ENCODE results near the gene MAN2B1. TPM values are rescaled to one million over a fixed set of nuclear protein-coding genes. Genes with fewer than 3 reads are reported as not detected.

The MAN2B1 gene
- total RNA-seq, 1 experiment from 2014 or later, result 93.5 TPM

DNA sequence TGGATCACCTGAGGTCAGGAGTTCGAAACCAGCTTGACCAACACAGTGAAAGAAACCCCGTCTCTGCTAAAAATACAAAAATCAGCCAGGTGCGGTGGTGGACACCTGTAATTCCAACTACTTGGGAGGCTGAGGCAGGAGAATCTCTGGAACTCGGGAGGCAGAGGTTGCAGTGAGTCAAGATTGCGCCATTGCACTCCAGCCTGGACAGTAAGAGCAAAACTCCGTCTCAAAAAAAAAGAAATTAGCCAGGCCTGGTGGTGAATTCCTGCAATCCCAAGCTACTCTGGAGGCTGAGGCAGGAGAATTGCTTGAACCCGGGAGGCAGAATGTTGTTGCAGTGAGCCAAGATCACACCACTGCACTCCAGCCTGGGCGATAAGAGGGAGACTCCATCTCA lies 42.1 kb upstream of the MAN2B1 start:
- H4K20me1 ChIP-seq (ENCODE audit: control insufficient read depth, insufficient read depth, insufficient read length), result no peaks in the 10 kb centered on the region
- H3K23ac ChIP-seq (ENCODE audit: insufficient read length, low read depth, low read length), result no peak overlapping the region
- no peak overlapping the region for H4K91ac ChIP-seq (ENCODE audit: insufficient read length, low read depth, low read length)
- no peak overlapping the region for H3T11ph ChIP-seq (ENCODE audit: low read length)
- no peak for DNase-seq
- Mint-ChIP-seq H3K4me3 (no peak overlapping the region), H3K27me3 (ENCODE audit: low read depth) (no peaks in the 10 kb centered on the region), H3K36me3 (ENCODE audit: insufficient read depth in 1 of 3, low read depth in 3 of 3) (peaks cover 52 to 87% (median 78%) of the 10 kb centered on the region in 3 experiments), H3K4me1 (peaks cover 0 to 2% of the 10 kb centered on the region in 2 experiments; a peak in 2 of 4 replicates), H3K27ac (no peak overlapping the region), H3K9me3 (no peaks in the 10 kb centered on the region)
- no peak overlapping the region for H3K14ac ChIP-seq (ENCODE audit: insufficient read depth, low read length)
- H3K27ac ChIP-seq (ENCODE audit: insufficient read length, low read depth, low read length), result no peak overlapping the region
- H2BK120ac ChIP-seq (ENCODE audit: low read depth, low read length, poor library complexity, severe bottlenecking), result no peak overlapping the region
- H3K4me2 ChIP-seq (ENCODE audit: insufficient read depth, insufficient read length, low read length), result no peak overlapping the region
- no peak overlapping the region for H3K18ac ChIP-seq (ENCODE audit: insufficient read length, low read depth, low read length)
- H3K4me1 ChIP-seq (ENCODE audit: insufficient read depth, low read length), result no peaks in the 10 kb centered on the region
- no peaks in the 10 kb centered on the region for H3K79me1 ChIP-seq (ENCODE audit: insufficient read depth, low read depth, low read length, poor library complexity, severe bottlenecking)
- H3K23me2 ChIP-seq (ENCODE audit: insufficient read length, low read depth, low read length, poor library complexity, severe bottlenecking), result no peaks in the 10 kb centered on the region
- no peak overlapping the region for H3K4ac ChIP-seq (ENCODE audit: low read depth, low read length)
- no peak overlapping the region for H2BK15ac ChIP-seq (ENCODE audit: low read depth, low read length)
- H2BK12ac ChIP-seq (ENCODE audit: insufficient read length, low read depth, low read length), result no peak overlapping the region
- no CpG with 5 or more reads among the region's 8 CpGs for WGBS (ENCODE audit: extremely low coverage, insufficient read length, low lambda C conversion rate)
- no peak overlapping the region for H4K8ac ChIP-seq (replicated peaks; ENCODE audit: insufficient read length, low read depth, low read length)
- H3K56ac ChIP-seq (ENCODE audit: insufficient read length, low read depth, low read length), result no peak overlapping the region
- no peak overlapping the region for H2AFZ ChIP-seq (ENCODE audit: low read length)
- no peaks in the 10 kb centered on the region for H3K79me2 ChIP-seq (ENCODE audit: insufficient read depth, low read length)
- H4K5ac ChIP-seq (ENCODE audit: insufficient read length, low read depth, low read length), result no peak overlapping the region
- no peak overlapping the region for H2BK20ac ChIP-seq (ENCODE audit: low read depth, low read length, poor library complexity, severe bottlenecking)
- no peak overlapping the region for H3K9ac ChIP-seq (ENCODE audit: extremely low read depth, insufficient read length, low read length)
- no peaks in the 10 kb centered on the region for H3K9me3 ChIP-seq (ENCODE audit: control insufficient read depth, low read depth, low read length)
- TF ChIP-seq, protein P1, sequence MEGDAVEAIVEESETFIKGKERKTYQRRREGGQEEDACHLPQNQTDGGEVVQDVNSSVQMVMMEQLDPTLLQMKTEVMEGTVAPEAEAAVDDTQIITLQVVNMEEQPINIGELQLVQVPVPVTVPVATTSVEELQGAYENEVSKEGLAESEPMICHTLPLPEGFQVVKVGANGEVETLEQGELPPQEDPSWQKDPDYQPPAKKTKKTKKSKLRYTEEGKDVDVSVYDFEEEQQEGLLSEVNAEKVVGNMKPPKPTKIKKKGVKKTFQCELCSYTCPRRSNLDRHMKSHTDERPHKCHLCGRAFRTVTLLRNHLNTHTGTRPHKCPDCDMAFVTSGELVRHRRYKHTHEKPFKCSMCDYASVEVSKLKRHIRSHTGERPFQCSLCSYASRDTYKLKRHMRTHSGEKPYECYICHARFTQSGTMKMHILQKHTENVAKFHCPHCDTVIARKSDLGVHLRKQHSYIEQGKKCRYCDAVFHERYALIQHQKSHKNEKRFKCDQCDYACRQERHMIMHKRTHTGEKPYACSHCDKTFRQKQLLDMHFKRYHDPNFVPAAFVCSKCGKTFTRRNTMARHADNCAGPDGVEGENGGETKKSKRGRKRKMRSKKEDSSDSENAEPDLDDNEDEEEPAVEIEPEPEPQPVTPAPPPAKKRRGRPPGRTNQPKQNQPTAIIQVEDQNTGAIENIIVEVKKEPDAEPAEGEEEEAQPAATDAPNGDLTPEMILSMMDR (conservative IDR thresholded peaks at IDR 0.05), result no peak
- H3K27me3 ChIP-seq (ENCODE audit: insufficient read depth, low read length), result no peaks in the 10 kb centered on the region
- H2BK5ac ChIP-seq (ENCODE audit: insufficient read length, low read length), result no peak overlapping the region
- H2AK5ac ChIP-seq (ENCODE audit: insufficient read length, low read length), result no peak overlapping the region

Measured in H9 (cell line).